Choroid plexus epithelial cell (primary cell): Measurements from ENCODE around the gene RPS6KA1.
"Not testable (repeated sequence)": the region's sequence is repeated elsewhere in the genome, so short reads cannot be mapped to it uniquely, and the experiment has no call there.

Source experiments
- DNase-seq: peaks from one replicate; pipeline ENCODE4 v3.0.0-alpha.2; 2010; ENCODE audit warnings: low read depth
- H3K4me3 ChIP-seq: 2 replicates; pipeline ENCODE4 v1.5.1; 2011; ENCODE audit warnings: low read depth, mild to moderate bottlenecking, control low read depth, low read length, moderate library complexity
- TF ChIP-seq, protein P1 (sequence below): conservative IDR thresholded peaks from 2 replicates; pipeline ENCODE4 v1.5.1; 2011; ENCODE audit warnings: low read depth, mild to moderate bottlenecking, control low read depth, inconsistent platforms, low read length, moderate library complexity

Gene RPS6KA1

GRCh38 chr1:26607186-26607585 lies 77.6 kb downstream of the RPS6KA1 start:
- TF ChIP-seq, protein P1, sequence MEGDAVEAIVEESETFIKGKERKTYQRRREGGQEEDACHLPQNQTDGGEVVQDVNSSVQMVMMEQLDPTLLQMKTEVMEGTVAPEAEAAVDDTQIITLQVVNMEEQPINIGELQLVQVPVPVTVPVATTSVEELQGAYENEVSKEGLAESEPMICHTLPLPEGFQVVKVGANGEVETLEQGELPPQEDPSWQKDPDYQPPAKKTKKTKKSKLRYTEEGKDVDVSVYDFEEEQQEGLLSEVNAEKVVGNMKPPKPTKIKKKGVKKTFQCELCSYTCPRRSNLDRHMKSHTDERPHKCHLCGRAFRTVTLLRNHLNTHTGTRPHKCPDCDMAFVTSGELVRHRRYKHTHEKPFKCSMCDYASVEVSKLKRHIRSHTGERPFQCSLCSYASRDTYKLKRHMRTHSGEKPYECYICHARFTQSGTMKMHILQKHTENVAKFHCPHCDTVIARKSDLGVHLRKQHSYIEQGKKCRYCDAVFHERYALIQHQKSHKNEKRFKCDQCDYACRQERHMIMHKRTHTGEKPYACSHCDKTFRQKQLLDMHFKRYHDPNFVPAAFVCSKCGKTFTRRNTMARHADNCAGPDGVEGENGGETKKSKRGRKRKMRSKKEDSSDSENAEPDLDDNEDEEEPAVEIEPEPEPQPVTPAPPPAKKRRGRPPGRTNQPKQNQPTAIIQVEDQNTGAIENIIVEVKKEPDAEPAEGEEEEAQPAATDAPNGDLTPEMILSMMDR, result no peak
- peak; percentile 21 for DNase-seq
- no peak overlapping the region for H3K4me3 ChIP-seq

- peak; percentile 62 for DNase-seq
- H3K4me3 ChIP-seq, result no peak overlapping the region
These were observed 79.3 kb downstream of the RPS6KA1 start for GRCh38 chr1:26608895-26609294.

DNA sequence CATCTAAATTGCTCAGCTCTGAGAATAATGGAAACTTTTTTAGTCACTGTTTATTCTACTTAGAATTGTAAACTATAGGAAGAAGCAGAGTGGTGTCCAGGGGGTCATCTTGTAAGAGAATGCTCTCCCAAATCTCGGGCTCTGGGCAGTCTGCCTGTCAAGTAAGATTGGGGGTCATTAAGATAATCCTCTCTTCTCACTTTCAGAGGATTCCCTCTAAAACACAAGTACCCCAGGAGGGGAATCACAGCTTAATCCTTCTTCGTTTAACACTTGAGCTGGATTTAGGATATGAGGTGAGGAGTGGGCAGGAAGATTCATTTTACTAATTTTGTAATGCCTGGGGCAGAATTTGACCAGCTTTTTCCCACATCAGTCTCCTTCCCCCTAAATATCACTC lies 81.2 kb downstream of the RPS6KA1 start:
- DNase-seq, result no peak
- H3K4me3 ChIP-seq, result no peak overlapping the region
- TF ChIP-seq, protein P1, result no peak

More at GRCh38 chr1:26608895-26609294, 79.3 kb downstream of the RPS6KA1 start:
- TF ChIP-seq, protein P1, result peak; percentile 49

DNA sequence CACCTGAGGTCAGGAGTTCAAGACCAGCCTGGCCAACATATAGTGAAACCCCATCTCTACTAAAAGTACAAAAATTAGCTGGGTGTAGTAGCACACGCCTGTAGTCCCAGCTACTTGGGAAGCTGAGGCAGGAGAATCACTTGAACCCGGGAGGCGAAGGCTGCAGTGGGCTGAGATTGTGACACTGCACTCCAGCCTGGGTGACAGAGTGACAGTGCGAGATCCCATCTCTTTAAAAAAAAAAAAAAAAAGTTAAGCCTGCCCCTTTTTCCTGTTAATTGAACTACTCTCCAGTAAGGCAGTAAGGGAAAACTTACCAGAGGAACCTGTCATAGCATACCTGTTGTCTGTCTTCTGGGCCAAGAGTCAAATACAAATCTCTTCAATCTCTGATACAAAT lies 83.1 kb downstream of the RPS6KA1 start:
- H3K4me3 ChIP-seq, DNase-seq: not testable (repeated sequence)

DNA sequence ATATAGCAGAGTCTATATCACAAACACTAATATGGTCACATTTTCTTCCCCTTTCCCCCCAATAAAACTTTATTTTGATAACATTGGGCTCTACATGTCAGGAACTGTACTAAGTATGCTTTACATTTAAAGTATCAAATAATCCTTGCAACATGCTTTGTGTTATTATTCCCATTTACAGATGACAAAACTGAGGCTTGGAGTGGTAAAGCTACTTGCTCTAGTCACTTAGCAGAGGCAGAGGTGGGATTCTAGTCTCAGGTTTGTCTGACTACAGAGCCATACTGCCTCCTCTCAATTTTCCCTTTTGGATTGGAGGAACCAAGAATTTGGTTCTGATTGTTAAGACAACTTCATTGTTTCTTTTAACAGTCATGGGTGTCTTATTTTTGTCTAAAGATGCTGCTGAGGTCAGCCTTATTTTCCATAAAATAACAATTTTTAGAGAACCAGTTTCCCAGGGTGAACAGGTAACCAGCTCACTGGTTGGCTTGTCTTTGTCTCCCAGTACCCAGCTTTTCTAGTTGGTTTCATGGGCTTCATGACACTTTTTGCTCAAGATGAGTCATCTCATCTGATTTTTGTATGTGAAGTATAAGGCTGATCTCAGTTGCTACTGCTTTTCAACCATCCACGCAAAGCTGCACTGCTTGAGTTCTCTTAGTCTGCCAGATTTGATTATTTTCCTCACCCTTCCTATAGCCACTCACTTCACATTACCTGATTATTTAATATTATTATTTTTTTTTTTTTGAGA lies 85.3 kb downstream of the RPS6KA1 start:
- TF ChIP-seq, protein P1, result no peak
- DNase-seq, result no peak
- no peak overlapping the region for H3K4me3 ChIP-seq

DNA sequence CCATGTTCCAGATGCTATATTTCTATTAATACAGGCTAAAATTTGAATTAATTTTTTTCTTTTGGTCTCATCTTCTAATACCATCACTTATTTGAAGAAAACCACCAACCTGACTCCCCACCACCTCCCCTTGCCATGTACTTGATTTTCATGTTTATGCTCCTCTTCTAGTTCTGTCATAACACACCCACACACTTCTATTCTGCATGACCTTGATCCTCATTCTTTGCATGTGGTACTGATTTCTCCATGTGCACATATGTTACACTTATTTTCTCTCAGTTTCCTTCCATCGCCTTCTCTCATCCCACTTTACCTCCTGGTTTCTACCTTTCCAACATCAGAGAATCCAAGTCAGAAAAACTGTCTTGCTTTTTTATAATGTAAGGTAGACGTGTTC lies 87.3 kb downstream of the RPS6KA1 start:
- TF ChIP-seq, protein P1, result no peak
- no peak for DNase-seq
- H3K4me3 ChIP-seq, result no peak overlapping the region

GRCh38 chr1:26618561-26618960 lies 89.0 kb downstream of the RPS6KA1 start:
- no peak overlapping the region for H3K4me3 ChIP-seq
- DNase-seq, result no peak
- TF ChIP-seq, protein P1, result no peak
